IPS DF 4.7 (cell line): ENCODE data around the gene RPL32.
"Not testable (repeated sequence)": the region's sequence is repeated elsewhere in the genome, so short reads cannot be mapped to it uniquely, and the experiment has no call there.

Experiments
- DNase-seq: peaks from one replicate; pipeline ENCODE4 v3.0.0-alpha.2; 2013; ENCODE audit warnings: low spot score; ENCODE audit errors: extremely low read depth

The RPL32 gene

GRCh38 chr3:12841149-12841969 is at the start of gene RPL32:
TSS of gene RPL32 (minus strand) at chr3:12841565. CDS start at chr3:12840237, 1,328 bp downstream.
- DNase-seq: peak; percentile 89

GRCh38 chr3:12890610-12891390 is 49.4 kb upstream of the RPL32 start:
- DNase-seq: no peak

DNA sequence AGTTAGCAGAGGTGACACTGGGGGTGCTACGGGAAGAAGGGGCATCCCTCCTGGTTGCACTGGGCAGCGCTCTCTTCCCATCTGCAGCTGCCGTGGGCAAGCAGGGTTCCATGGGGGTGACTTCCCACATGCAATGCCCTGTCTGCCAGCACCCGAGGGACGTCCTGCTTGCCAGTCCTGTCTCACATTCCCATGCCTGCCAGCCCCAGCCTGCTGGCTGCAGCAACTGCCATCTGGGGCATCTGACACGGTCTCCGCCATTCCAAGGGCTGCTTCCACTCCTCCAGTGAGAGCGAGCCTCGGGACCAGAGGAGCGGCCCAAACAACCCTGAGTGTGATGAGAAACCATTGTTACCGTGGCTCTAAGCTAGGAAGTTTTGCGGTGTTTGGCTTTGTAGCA is 45.4 kb upstream of the RPL32 start:
- no peak for DNase-seq

DNA sequence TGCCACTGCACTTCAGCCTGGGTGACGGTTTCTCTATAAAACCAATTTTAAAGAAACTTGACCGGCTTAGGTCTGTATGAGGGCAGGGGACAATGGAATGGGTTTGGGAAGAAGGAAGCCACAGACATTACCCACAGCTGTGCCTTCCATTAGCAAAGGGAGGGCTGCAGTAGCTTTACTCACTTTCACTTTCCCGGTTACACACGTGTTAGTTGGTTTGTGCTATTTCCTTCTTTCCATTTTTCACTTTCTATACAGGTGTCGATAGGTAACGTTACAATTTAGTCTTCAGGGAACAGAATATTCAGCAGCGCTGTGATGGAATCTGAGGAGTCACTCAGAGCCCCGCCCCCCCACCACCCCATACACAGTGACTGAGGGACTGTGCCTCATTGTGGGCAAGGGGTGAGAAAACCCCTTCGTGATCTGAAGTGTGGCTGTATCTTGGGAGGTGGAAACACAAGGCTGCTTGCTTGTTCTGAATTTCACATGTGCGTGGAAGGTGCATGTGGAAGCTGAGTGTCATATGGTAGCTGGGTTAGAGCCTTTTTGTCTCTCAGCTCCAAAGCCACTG is 44.8 kb upstream of the RPL32 start:
- DNase-seq: no peak

GRCh38 chr3:12885583-12885930 is 44.2 kb upstream of the RPL32 start:
- DNase-seq: no peak

GRCh38 chr3:12884790-12885582 is 43.6 kb upstream of the RPL32 start:
- DNase-seq: no peak

DNA sequence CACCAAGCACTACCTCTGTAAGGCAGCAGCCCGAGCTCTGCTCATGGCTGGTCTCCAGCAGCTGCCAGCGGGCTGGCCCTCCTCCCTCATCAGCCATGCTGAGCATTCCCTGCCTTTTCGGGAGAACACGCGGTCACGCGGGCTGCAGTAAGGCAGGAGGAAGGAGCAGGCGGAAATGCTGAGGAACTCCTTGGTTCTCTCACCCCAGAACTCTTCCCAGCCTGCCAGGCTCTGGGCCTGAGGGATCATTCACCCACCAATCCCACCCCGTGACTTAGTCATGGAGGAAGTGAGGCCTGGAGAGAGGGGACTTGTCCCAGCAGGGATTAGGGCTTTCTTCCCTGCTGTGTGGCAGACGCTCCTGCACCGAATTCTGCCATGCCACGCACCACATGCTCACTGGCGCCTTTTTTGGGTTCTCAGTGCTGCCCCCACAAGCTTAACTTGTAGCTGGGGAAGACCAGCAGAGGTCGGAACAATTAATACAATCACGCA is 42.9 kb upstream of the RPL32 start:
- DNase-seq: no peak

DNA sequence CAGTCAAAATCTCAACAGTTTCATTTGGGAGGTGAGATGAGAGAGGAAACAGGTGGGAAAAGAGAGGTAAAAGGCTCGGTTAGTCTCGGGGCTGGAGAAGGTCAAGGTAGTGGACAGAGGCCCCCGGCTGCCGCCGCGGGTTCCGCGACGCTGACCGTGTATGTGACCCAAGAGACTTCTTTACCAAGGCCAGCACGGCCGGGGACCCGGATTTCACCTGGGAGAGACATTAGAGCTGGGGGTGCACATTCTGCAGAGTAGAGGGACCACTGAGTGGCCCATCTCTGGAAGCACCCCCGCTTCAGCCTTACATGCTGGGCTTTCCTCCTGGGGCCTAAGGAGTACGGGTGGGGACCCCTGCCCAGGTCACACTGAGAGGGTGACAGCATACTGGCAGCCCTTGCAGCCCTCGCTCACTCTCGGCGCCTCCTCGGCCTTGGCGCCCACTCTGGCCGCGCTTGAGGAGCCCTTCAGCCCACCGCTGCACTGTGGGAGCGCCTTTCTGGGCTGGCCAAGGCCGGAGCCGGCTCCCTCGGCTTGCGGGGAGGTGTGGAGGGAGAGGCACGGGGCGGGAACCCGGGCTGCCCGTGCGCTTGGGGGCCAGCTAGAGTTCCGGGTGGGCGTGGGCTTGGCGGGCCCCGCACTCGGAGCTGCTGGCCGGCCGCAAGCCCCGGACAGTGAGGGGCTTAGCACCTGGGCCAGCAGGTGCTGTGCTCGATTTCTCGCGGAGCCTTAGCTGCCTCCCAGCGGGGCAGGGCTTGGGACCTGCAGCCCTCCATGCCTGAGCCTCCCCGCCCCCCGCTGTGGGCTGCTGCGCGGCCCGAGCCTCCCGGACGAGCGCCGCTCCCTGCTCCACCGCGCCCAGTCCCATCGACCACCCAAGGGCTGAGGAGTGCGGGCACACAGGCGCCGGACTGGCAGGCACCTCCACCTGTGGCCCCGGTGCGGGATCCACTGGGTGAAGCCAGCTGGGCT is 41.3 kb upstream of the RPL32 start:
- DNase-seq: no peak

DNA sequence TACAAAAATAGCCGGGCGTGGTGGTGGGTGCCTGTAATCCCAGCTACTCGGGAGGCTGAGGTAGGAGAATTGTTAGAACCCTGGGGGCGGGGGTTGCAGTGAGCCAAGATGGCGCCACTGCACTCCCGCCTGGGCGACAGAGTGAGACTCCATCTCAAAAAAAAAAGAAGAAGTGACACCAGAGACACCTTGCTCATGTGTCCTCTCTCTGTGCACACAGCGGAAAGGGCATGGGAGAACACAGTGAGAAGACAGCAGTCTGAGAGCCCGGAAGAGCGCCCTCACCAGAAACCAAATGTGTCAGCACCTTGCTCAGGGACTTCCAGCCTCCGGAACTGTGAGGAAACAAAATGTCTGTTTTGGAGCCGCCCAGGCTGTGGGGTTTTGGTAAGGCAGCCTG is 40.5 kb upstream of the RPL32 start:
- not testable (repeated sequence) for DNase-seq

DNA sequence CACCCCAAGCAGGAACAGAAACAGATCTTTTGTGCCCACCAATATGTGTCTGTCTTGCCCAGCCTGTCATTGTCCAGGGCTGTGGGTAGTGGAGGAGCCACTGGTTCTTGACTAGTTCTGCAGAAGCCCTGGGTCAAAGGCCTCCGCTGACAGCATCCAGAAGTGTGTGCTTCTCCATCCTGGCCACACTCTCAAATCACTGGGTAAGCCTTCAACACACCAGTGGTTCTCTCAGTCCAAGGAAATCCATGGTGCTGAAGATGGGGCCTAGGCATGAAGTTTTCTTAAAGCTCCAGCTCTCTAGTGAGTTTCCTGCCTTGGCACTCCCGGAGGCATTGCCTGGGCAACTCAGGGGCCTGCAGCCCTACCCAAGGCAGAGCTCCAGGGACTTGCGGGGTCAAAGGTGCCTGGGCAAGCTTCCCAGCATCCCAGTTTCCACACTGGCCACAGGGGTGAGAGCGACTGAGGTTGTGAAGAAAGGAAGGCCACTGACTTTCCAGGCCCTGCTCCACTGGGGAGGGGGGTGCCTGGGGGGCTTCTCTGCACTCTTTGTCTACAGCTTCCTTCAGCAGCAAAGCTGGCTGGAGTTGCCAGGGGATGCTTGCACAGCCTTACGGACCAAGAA is 37.9 kb upstream of the RPL32 start:
- no peak for DNase-seq

DNA sequence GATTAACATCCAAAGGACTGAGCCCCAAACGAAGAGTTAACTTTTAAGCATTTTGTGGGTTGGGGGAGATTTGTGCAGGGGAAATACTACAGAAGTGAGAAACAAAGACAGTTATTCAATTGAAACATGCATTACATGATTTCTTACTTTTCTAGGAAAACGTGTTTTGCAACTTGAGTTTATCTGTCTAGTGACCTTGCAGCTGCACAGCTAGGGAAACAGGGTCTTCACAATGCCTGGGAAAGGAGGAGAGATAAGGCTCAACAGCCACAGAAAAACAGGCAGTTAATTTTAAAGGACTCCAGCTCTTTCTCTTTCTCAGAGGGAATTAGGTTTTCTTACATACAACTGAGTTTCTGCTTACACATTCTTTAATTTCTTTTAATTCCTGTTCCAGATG is 37.4 kb upstream of the RPL32 start:
- not testable (repeated sequence) for DNase-seq

DNA sequence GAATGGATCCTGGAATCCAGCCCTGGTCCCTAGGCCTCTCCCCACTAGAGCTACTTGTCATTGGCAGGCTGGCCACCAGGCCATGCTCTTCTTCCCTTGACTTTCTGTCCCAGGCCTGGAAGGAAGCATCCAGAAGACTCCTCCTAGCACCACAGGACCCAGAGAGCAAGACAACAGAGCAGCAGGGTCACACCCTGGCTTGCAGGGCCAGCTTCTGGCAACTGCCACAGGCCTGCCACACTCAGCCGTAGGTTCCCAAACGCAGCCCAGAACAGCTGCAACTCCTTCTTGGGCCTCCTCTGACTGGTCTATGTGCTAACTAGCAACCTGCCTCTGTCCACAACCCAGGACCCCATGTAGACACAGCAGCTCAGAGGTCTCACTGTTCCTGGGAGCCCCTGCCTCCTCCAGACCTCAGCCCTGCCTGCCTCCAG is 36.8 kb upstream of the RPL32 start:
- no peak for DNase-seq

- no peak for DNase-seq
These were observed 35.7 kb upstream of the RPL32 start for GRCh38 chr3:12877040-12877439.

DNA sequence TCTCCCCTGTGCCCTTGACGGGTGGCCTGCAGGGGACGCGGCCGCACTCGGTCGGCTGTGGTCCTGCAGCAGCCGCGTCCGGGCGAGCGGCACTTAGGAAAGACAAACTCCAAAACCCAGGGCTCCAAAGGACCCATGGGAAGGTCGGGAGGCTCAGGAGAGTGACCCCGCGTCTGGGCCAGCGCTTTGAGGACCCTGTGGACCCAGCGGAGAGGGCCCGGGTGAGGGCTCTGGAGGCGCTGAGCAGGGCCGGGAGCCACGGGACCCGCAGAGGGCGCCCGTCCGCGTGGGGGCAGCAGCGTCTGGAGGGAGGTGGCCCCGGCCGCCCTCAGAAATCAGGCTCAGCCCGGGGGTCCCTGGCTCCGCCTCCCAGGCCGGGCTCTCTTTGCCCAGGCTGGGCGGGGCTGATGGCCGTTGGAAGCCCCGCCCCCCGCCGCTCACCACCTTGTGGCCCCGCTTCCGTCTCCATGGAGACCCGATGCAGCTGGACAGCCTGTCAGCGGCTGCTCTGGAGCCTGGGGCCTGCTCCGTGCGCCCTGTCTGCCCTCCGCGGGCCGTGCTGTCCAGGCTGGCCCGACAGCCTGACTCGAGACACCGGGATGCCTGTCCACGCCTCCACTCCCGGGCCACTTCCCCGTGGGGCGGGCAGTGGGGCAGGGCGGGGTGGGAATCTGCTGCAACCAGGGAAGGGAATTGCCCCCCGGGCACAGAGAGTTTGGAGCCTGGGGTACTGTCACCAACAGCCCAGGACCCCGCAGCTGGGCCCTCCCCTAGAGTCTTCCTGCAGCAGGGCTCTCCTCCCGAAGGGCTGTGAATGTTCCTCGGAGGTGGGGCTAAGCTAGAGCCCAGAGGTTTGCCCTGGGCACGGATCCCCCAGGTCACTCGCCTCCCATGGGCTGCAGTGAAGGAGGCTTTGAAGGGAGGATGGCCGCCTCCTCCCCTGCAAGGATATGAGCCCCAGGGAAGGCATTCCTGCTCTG is 34.8 kb upstream of the RPL32 start:
- DNase-seq: no peak

- no peak for DNase-seq
These were observed 30.1 kb upstream of the RPL32 start for GRCh38 chr3:12871404-12871983.

DNA sequence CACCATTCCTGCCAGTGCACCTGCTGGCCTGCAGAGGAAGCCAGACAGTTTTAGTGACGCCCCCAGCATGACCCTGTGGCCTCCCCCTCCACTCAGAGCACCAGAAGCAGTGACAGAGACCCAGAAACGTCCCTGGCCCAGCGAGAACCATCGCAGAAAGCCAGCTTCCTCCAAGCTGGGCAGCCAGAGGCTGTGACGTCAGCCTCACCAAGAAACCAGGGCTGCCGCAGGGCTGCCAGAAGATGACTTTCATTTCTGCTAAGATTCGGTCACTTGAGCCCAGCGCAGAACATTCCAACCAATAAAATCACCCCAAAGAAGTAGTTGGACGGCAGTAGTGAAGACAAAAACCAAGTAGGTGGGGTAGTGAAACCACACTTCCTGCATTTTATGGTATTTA is 29.6 kb upstream of the RPL32 start:
- no peak for DNase-seq

DNA sequence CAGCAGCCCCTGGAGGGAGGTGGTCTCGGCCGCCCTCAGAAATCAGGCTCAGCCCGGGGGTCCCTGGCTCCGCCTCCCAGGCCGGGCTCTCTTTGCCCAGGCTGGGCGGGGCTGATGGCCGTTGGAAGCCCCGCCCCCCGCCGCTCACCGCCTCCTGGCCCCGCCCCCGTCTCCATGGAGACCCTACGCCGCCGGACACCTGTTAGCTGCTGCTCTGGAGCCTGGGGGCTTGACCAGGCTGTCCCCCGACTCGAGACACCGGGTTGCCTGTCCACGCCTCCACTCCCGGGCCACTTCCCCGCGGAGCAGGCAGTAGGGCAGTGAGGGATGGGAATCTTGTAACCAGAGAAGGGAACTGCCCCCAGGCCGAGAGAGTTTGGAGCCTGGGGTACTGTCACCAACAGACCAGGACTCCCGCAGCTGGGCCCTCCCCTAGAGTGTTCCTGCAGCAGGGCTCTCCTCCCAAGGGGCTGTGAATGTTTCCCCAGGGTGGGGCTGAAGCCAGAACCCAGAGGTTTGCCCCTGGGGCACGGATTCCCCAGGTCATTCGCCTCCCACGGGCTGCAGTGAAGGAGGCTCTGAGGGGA is 27.8 kb upstream of the RPL32 start:
- no peak for DNase-seq
